ENCODE data around the gene KRT32.

- TF ChIP-seq POLR2AphosphoS5 (IDR thresholded peaks at IDR 0.05) (no peak), POLR2A (IDR thresholded peaks at IDR 0.05) (no peak), CTCF (IDR thresholded peaks at IDR 0.05) (no peak), EP300 (IDR thresholded peaks at IDR 0.05) (no peak)
These were observed 18.0 kb upstream of the KRT32 start for GRCh38 chr17:41484920-41485904.
